Measurements from ENCODE around the gene FHAD1. TPM values are rescaled to one million over a fixed set of nuclear protein-coding genes. Genes with fewer than 3 reads are reported as not detected.

Gene FHAD1
- total RNA-seq, 1 donor from 2014 or later, result not detected

GRCh38 chr1:15348648-15349047, 101.6 kb downstream of the FHAD1 start:
- DNase-seq (no peak), ATAC-seq (ENCODE audit: poor library complexity) (no peak)
- intact Hi-C loops (cut with DNase I), result no loop called here

- intact Hi-C loops (cut with DNase I), result no loop called here
- DNase-seq (no peak), ATAC-seq (ENCODE audit: poor library complexity) (no peak)
These were observed 102.1 kb downstream of the FHAD1 start for GRCh38 chr1:15349133-15349532.

GRCh38 chr1:15350151-15350550, 103.1 kb downstream of the FHAD1 start:
- ATAC-seq (ENCODE audit: poor library complexity) (no peak), DNase-seq (no peak)
- intact Hi-C loops (cut with DNase I), result no loop called here

- DNase-seq (no peak), ATAC-seq (ENCODE audit: poor library complexity) (no peak)
- intact Hi-C loops (cut with DNase I), result no loop called here
These were observed 103.7 kb downstream of the FHAD1 start for GRCh38 chr1:15350551-15351200.

- intact Hi-C loops (cut with DNase I), result no loop called here
- no peak for DNase-seq
- ATAC-seq (ENCODE audit: poor library complexity), result no peak
These were observed 104.3 kb downstream of the FHAD1 start for GRCh38 chr1:15351310-15351709.

- no peak for DNase-seq
- peak; percentile 18 for ATAC-seq (ENCODE audit: poor library complexity)
- intact Hi-C loops (cut with DNase I), result no loop called here
These were observed 105.3 kb downstream of the FHAD1 start for GRCh38 chr1:15352128-15352957.

- DNase-seq, result no peak
- no peak for ATAC-seq (ENCODE audit: poor library complexity)
- intact Hi-C loops (cut with DNase I), result no loop called here
These were observed 107.0 kb downstream of the FHAD1 start for GRCh38 chr1:15353839-15354579.

- intact Hi-C loops (cut with DNase I), result no loop called here
- no peak for DNase-seq
- ATAC-seq (ENCODE audit: poor library complexity), result no peak
These were observed 107.5 kb downstream of the FHAD1 start for GRCh38 chr1:15354580-15354965.

GRCh38 chr1:15355968-15356625, 109.1 kb downstream of the FHAD1 start:
- intact Hi-C loops (cut with DNase I), result no loop called here
- ATAC-seq (ENCODE audit: poor library complexity) (no peak), DNase-seq (no peak)

GRCh38 chr1:15357612-15358207, 110.7 kb downstream of the FHAD1 start:
- ATAC-seq (ENCODE audit: poor library complexity) (no peak), DNase-seq (no peak)

GRCh38 chr1:15358565-15359133, 111.6 kb downstream of the FHAD1 start:
- ATAC-seq (ENCODE audit: poor library complexity) (no peak), DNase-seq (no peak)
- intact Hi-C loops (cut with DNase I), result no loop called here

More at GRCh38 chr1:15357612-15358207, 110.7 kb downstream of the FHAD1 start:
- intact Hi-C loops (cut with DNase I), result no loop called here

- DNase-seq (no peak), ATAC-seq (ENCODE audit: poor library complexity) (no peak)
- intact Hi-C loops (cut with DNase I), result no loop called here
These were observed 113.7 kb downstream of the FHAD1 start for GRCh38 chr1:15360700-15361099.

- DNase-seq, result no peak
- ATAC-seq (ENCODE audit: poor library complexity), result no peak
- intact Hi-C loops (cut with DNase I), result no loop called here
These were observed 115.2 kb downstream of the FHAD1 start for GRCh38 chr1:15362096-15362736.

- intact Hi-C loops (cut with DNase I), result no loop called here
- ATAC-seq (ENCODE audit: poor library complexity), result no peak
- DNase-seq, result no peak
These were observed 115.7 kb downstream of the FHAD1 start for GRCh38 chr1:15362737-15363128.

- DNase-seq (no peak), ATAC-seq (ENCODE audit: poor library complexity) (no peak)
- intact Hi-C loops (cut with DNase I), result no loop called here
These were observed 117.7 kb downstream of the FHAD1 start for GRCh38 chr1:15364740-15365139.

GRCh38 chr1:15368888-15369287, 121.9 kb downstream of the FHAD1 start:
- intact Hi-C loops (cut with DNase I), result no loop called here
- ATAC-seq (ENCODE audit: poor library complexity) (no peak), DNase-seq (no peak)

GRCh38 chr1:15370268-15370667, 123.2 kb downstream of the FHAD1 start:
- ATAC-seq (ENCODE audit: poor library complexity) (no peak), DNase-seq (no peak)
- intact Hi-C loops (cut with DNase I), result no loop called here
